Ascending aorta (tissue), 2 donors: ENCODE results near the gene CADPS2. TPM values are rescaled to one million over a fixed set of nuclear protein-coding genes. Genes with fewer than 3 reads are reported as not detected.

Experiments
- DNase-seq, 2 donors: peaks; one replicate each; pipeline ENCODE4 v3.0.0-alpha.2; 2019; ENCODE audit warnings: low spot score in 2 of 2
- H3K27ac ChIP-seq, 2 donors: fragments of 200-600 bp; sonication (generic); one replicate each; pipeline ENCODE4 v1.5.1; 2016 to 2017; ENCODE audit warnings: mild to moderate bottlenecking in 1 of 2
- H3K27me3 ChIP-seq: fragments of 200-600 bp; sonication (generic); one replicate; pipeline ENCODE4 v1.5.1; 2017
- H3K36me3 ChIP-seq, 2 donors: fragments of 200-600 bp; sonication (generic); one replicate each; pipeline ENCODE4 v1.5.1; 2016
- H3K4me1 ChIP-seq, 2 donors: fragments of 200-600 bp; sonication (generic); one replicate each; pipeline ENCODE4 v1.5.1; 2016 to 2017; ENCODE audit warnings: mild to moderate bottlenecking in 1 of 2
- H3K4me3 ChIP-seq, 2 donors: fragments of 200-600 bp; sonication (generic); one replicate each; pipeline ENCODE4 v1.5.1; 2016 to 2017; ENCODE audit warnings: mild to moderate bottlenecking in 1 of 2
- H3K9me3 ChIP-seq, 2 donors: fragments of 200-600 bp; sonication (generic); one replicate each; pipeline ENCODE4 v1.5.1; 2016
- CTCF ChIP-seq, 3 experiments: fragments of 200-600 bp in 2 of 3; fragments of 450-650 bp in 1 of 3; sonication (generic) in 2 of 3; IDR thresholded peaks; one replicate each; pipeline ENCODE4 v1.5.1; 2016 to 2019; ENCODE audit warnings: antibody characterized with exemption in 3 of 3, mild to moderate bottlenecking in 1 of 3, moderate library complexity in 1 of 3
- intact Hi-C: fragments of 100-400 bp; cut with DNase I; formaldehyde crosslinking; loops from one replicate; pipeline ENCODE4 v1.15.1; 2023
- total RNA-seq: library from RNA; depleted of rRNA; stranded (reverse); fragments of >200 nt; gene quantifications from one replicate; pipeline ENCODE4 v1.1.0, GENCODE V29; 2016

The CADPS2 gene
- total RNA-seq, 1 donor from 2014 or later: 31.8 TPM

DNA sequence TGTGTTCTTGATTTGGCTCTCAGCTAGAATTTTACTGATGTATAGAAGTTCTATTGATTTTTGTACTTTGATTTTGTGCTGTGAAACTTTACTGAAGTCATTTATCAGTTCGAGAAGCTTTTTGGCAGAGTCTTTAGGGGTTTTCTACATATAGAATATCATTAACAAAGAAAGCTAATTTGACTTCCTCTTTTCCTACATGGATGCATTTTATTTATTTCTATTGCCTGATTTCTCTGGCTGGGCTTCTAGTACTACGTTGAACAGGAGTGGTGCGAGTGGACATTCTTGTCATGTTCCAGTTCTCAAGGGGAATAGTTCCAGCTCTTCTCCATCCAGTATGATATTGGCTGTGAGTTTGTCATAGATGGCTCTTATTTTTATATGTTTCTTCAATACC lies 252.8 kb downstream of the CADPS2 start:
- no peak for DNase-seq
- Histone ChIP-seq H3K27me3 (no peaks in the 10 kb centered on the region), H3K36me3 (no peaks in the 10 kb centered on the region), H3K9me3 (no peaks in the 10 kb centered on the region), H3K27ac (no peak overlapping the region), H3K4me3 (no peak overlapping the region), H3K4me1 (no peaks in the 10 kb centered on the region)
- intact Hi-C loops: no loop called here
- no peak for TF ChIP-seq CTCF (IDR thresholded peaks at IDR 0.05)

DNA sequence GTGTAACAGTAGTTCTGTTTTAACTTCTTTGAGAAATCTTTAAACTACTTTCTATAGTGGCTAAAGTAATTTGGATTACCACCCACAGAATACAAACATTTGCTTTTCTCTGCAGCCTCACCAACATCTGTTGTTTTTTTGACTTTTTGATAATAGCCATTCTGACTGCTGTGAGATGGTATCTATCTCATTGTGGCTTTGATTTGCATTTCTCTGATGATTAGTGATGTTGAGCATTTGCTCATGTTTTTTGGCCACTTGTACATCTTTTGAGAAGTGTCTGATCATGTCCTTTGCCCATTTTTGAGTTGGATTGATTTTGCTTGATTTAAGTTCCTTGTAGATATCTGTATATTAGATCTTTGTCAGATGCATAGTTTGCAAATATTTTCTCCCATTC lies 254.0 kb downstream of the CADPS2 start:
- no peak for DNase-seq
- Histone ChIP-seq H3K4me1 (no peaks in the 10 kb centered on the region), H3K4me3 (no peak overlapping the region), H3K36me3 (no peaks in the 10 kb centered on the region), H3K27ac (no peak overlapping the region), H3K27me3 (no peaks in the 10 kb centered on the region), H3K9me3 (no peaks in the 10 kb centered on the region)
- intact Hi-C loops: no loop called here
- TF ChIP-seq CTCF (IDR thresholded peaks at IDR 0.05): no peak

GRCh38 chr7:122629412-122629953 lies 256.8 kb downstream of the CADPS2 start:
- no peak for TF ChIP-seq CTCF (IDR thresholded peaks at IDR 0.05)
- H3K4me1 ChIP-seq: no peaks in the 10 kb centered on the region
- intact Hi-C loops: no loop called here
- H3K27me3 ChIP-seq: no peaks in the 10 kb centered on the region
- H3K27ac ChIP-seq: no peak overlapping the region
- DNase-seq: no peak
- H3K9me3 ChIP-seq: no peaks in the 10 kb centered on the region
- H3K4me3 ChIP-seq: no peak overlapping the region
- H3K36me3 ChIP-seq: no peaks in the 10 kb centered on the region

GRCh38 chr7:122628651-122629411 lies 257.4 kb downstream of the CADPS2 start:
- Histone ChIP-seq H3K27me3 (no peaks in the 10 kb centered on the region), H3K36me3 (no peaks in the 10 kb centered on the region), H3K9me3 (no peaks in the 10 kb centered on the region), H3K27ac (no peak overlapping the region), H3K4me1 (no peaks in the 10 kb centered on the region), H3K4me3 (no peak overlapping the region)
- DNase-seq: no peak
- TF ChIP-seq CTCF (IDR thresholded peaks at IDR 0.05): no peak
- intact Hi-C loops: no loop called here

- no peaks in the 10 kb centered on the region for H3K36me3 ChIP-seq
- intact Hi-C loops: no loop called here
- no peaks in the 10 kb centered on the region for H3K4me1 ChIP-seq
- H3K4me3 ChIP-seq: no peak overlapping the region
- no peak for TF ChIP-seq CTCF (IDR thresholded peaks at IDR 0.05)
- DNase-seq: no peak
- H3K9me3 ChIP-seq: no peaks in the 10 kb centered on the region
- H3K27me3 ChIP-seq: no peaks in the 10 kb centered on the region
- no peak overlapping the region for H3K27ac ChIP-seq
These were observed 259.5 kb downstream of the CADPS2 start for GRCh38 chr7:122626785-122627184.
